Measurements from ENCODE around the gene SZT2.

- TF ChIP-seq CTCF (conservative IDR thresholded peaks at IDR 0.05; ENCODE audit: low read length) (no peak), EZH2phosphoT487 (IDR thresholded peaks at IDR 0.05; ENCODE audit: borderline replicate concordance, low read depth, low read length) (no peak)
These were observed 1.1 kb upstream of the SZT2 start for GRCh38 chr1:43388613-43389012.

Measured in OCI-LY7 (cell line).